Activated CD4-positive, alpha-beta T cell treated with anti-CD3 and anti-CD28 coated beads, Interleukin-2, amount 50 U/mL, for 16 hours (primary cell): ENCODE data around the gene RET.
A peak's percentile ranks its signal among the peaks of the same experiment; 100 is the strongest.
"Not testable (repeated sequence)": the region's sequence is repeated elsewhere in the genome, so short reads cannot be mapped to it uniquely, and the experiment has no call there.

Experiments used
- DNase-seq: peaks from one replicate; pipeline ENCODE4 v3.0.0-alpha.2; 2020

The RET gene

DNA sequence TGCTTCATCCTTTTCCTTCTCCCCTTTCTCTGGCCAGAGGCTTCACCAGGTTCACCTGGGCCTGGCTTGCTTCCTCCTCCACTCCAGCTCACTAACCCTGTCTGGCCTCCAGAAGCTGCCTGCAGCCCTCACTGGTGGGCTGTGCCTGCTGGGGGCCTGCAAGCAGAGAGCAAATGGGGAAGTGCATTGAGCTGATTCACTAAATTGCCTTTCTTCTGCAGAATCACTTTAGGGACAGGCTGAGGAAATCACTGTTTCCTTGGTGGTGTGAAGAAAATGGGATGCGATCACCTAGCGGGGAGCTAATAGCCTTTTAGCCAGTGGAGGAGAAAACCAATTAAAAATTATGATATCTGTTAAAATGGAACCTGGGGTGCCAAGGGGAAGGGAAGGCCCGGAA, 3.0 kb downstream of the RET start:
- no peak for DNase-seq

DNA sequence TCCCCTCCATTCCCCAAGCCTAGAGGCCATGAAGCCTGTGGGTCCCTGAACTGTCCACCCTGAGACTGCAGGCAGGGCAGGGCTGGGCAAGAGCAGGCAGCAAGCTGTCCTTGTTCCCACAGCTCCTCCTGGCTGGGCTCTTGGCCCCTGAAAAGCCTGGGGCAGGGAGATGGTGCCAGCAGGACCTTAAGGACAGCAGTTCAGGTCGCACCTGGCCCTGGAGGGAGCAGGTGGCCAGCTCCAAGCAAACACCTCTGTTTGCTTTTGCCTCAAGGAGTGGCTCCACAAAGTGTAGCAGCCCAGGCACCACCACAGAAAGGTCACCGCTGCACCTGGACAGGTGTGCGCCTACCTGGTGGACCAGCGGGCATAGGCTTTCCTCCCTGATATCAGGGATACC, 5.2 kb downstream of the RET start:
- DNase-seq = no peak

DNA sequence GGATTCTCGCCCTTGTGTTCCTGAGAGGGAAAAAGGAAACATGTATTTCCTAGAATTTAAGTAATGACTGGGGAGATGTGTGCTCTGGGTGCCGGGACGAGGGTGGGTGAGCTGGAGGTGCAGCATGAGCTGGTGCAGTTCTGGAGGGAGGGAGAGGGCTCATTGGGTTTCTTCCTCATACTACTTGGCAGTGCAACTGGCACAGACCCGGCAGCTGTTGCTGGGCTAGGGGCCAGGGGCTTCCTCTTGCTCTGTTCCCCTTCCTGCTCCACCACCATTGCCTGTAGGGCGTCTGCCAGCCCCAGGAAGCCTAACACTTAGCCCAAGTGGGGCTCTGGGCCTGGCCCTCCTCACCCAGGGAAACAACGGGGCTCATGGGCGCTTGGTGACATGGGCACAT, 5.9 kb downstream of the RET start:
- no peak for DNase-seq

DNA sequence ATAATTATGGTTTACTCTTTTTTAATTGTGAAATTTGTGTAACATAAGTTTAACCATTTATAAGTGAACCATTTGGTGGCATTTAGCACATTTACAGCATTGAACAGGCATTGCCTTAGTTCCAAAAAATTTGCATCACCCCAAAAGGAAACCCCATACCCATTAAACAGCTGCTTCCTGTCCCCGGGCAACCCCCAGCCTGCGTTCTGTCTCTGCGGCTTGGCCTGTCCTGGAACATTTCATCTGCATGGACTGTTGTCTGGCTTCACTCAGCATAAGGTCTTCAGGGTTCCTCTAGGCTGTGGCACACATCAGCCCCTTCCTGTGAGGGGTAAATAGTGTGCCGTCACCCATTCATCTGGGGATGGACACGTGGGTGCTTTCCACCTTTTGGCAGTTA, 6.9 kb downstream of the RET start:
- no peak for DNase-seq

DNA sequence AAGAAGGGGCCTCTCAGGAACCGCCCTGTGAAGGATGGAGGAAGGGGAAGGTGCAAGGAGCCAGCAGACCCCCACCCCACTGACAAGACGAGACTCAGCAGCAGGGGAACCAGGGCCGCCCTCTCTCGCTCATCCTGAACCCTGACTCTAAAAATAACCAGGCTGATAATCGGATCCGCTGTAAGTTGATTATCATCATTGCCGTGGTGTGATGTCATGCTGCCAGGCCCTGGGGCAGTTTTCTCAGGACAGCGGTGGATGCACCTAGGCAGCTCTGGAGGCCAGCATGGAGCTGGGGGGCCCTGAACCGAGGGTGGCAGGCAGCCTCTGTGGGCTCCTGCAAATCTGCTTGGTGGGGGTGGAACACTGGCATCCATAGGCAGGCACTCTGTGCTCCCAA, 7.9 kb downstream of the RET start:
- no peak for DNase-seq

DNA sequence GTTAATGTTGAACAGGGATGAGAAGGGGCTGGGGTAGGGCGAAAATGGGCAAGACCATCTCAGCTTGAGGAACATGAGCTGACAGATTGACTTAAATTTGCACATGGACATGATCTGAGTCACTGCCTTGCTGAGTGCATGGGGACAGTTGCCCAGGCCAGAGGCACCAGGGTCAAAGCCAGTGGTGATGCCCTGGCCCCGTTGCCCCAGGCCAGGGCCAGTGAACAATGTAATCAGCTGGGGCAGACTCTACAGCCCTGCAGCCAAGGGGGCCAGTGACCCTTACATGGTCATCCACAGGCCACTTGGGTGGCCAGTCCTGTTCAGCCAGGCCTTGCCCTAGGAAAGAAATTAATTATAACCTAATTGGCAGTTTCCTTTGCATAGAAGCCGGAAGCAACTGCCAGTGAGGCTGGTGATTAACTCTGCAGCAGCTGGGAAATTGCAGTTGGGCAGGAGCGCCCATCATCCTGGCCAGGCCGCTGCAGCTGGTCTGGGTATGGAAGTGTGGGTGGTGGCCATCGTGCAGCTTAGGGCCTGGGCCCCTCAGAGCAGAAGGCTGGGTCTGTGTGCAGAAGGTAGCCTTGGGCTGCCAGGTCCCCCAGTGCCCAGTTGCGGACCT, 9.6 kb downstream of the RET start:
- no peak for DNase-seq

DNA sequence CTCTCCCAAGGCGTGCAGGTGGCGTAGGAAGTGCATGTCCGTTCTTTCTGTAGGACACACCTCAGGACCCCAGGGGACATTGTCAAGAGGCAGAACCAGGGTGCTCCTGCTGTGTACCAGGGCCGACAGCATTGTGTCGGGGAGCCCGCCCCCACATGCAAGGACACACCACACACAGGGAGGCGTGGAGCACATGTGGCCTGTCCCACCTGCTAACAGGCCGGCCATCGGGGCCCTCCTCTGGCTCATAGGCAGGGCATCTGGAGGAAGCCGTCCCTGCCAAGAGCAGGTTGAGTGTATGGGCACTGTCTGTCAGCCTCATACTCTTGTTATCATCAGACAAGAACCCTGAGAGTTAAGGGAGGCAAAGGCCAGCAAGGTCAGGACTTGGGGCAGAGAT, 12.7 kb downstream of the RET start:
- DNase-seq = no peak

DNA sequence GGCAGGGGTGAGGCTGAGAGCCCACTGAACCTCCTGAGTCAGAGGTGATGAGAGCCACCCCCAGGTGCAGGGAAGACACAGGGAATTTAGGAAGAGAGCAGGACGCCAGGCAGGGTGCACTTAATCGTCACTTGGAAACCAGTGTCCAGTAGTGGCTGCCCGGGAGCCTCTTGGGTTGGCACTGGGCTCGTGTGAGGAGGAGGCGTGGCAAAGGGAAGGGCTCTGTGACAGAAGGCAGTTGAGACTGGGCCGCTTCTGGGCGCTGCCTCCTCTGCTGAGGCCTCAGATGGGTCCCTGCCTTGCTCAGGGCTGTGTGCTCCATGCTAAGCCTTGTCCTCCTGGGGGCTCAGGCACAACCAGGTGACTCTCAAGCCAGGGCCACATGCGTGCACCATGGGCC, 13.3 kb downstream of the RET start:
- DNase-seq = no peak

DNA sequence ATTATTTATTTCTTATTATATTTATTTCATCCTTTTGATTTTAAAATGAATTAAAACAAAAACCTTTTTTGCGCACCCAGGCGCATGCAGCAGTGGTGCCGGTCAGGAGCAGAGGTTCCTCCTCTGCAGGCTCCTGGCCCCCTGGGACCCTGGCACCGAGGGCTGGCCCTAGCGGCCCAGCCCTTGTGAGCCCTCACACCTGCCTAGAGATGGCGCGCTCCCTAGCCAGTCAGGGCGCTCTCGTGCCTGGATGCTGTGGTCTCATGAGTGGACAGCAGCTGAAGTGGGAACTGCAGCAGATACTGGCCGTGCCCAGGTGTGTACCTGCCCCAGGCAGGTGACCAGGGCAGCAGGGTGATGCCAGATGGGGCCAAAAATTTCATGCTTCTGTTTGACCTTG, 13.8 kb downstream of the RET start:
- no peak for DNase-seq

DNA sequence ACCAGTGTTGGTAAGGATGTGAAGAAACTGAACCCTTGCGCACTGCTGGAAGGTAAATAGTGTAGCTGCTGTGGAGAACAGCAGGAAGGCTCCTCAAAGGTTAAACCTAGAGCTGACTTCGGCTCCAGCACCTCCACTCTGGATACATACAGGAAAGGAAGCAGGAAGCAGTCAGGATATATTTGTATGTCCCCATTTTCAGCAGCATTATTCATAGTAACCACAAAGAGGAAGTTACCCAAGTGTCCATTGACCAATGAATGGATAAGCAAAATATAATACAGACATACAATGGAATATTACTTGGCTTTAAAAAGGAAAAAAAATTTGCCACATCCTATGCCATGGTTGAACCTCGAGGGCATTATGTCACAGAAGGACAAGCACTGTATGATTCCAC, 15.0 kb downstream of the RET start:
- DNase-seq = no peak

DNA sequence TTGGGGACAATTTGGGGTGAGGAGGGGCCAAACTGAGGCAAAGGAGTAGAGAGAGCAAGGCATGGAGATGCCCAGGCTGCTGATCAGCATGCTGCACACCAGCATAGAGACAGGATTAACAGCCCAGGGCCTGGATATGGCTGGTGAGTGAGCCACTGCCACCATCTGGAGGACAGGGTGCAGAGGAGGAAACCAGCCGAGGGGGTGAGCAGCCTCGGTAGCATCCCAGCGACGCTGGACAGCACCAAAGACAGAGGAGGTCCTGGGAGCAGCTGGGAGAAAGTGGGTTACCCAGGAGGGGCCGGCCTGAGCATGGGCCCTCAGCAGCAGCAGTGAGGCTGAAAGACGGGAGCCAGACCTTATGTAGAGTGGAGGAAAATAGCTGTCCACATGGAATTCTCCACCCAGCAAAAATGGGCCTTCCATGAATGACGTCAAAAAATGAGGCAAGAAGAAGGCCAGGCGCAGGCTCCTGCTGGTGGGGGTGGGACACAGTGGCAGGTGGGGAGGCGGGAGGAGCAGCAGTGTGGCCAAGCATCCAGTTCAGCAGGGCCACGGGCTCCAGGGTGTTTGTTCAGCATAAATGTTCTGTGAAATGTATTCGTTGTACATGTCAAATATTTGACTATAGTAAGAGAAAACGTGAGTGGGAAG, 16.7 kb downstream of the RET start:
- no peak for DNase-seq

DNA sequence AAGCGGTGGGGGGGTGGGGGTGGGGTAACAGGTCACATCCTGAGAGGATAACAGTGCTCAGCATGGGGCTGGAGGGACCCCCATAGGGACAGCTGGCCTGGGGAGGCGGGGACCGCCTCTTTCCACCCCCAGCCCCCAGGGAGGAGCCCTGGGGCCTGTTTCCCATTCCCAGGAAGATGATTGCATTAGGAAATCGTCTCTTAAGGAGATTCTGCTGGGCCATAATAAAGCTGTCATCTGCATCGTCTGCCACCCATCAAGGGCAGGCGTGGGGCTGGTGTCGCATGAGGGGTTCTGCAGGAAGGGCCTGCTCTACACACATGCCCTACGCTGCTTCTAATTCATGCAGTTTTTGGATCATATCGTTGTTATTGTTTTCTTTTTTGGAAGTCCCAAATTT, 17.2 kb downstream of the RET start:
- no peak for DNase-seq

DNA sequence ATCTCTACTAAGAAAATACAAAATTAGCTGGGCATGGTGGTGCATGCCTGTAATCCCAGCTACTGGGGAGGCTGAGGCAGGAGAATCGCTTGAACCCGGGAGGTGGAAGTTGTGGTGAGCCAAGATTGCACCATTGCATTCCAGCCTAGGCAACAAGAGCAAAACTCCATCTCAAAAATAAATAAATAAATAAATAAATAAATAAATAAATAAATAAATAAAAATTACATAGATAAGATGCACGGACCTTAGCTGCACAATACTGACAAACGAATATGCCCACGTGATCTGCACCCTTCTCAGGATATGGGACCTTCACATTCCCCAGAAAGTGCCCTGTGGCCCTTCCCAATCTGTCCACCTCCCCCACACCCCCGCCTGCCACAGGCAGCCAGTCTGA, 22.5 kb downstream of the RET start:
- DNase-seq = not testable (repeated sequence)

DNA sequence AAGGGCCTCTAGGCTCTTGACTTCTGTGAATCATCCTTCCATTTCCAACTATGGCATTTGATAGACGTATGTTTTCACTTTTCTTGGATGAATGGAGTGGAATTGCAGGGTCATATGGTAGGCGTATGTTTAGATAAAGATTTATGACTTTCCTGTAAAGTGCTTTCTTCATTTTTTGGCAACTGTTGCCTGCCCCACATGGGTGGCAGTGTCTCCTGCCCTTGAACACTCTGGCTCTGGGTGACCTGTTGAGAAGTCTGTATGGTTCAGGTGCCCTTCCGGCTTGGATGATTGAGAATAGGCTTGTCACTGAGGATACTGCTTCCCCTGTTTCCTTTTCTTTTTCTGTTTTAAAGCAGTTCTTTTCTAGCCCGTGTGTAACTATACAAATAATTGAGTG, 23.1 kb downstream of the RET start:
- no peak for DNase-seq

DNA sequence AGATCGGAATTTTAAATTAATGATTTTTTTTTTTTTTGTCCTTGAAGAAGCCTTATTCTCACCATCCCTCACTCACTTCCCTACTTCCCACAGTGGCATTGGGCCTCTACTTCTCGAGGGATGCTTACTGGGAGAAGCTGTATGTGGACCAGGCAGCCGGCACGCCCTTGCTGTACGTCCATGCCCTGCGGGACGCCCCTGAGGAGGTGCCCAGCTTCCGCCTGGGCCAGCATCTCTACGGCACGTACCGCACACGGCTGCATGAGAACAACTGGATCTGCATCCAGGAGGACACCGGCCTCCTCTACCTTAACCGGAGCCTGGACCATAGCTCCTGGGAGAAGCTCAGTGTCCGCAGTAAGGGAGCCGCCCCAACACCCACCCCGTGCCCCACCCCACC, 23.5 kb downstream of the RET start:
- no peak for DNase-seq

DNA sequence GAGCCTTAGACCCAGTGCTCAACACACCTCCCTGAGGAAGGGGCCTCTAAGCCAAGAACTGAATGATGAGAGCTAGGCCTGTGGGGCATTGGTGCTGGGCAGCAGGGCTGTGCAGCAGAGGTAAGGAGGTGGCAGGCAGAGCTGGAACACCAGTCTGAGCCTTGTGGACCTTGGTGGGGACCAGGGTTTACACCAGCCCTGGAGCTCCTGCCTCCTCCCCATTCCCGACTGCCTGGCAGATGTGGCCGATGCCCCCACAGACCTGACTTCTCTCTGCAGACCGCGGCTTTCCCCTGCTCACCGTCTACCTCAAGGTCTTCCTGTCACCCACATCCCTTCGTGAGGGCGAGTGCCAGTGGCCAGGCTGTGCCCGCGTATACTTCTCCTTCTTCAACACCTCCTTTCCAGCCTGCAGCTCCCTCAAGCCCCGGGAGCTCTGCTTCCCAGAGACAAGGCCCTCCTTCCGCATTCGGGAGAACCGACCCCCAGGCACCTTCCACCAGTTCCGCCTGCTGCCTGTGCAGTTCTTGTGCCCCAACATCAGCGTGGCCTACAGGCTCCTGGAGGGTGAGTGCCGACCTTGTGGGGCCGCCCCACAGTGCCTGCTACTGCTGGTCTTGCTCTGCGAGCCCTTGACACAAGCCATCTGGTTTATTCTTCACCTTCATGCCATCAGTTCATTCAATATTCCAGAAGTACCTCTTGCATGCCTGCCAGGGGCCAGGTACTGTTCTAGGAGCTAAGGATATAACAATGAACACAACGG, 25.4 kb downstream of the RET start:
- DNase-seq = no peak

DNA sequence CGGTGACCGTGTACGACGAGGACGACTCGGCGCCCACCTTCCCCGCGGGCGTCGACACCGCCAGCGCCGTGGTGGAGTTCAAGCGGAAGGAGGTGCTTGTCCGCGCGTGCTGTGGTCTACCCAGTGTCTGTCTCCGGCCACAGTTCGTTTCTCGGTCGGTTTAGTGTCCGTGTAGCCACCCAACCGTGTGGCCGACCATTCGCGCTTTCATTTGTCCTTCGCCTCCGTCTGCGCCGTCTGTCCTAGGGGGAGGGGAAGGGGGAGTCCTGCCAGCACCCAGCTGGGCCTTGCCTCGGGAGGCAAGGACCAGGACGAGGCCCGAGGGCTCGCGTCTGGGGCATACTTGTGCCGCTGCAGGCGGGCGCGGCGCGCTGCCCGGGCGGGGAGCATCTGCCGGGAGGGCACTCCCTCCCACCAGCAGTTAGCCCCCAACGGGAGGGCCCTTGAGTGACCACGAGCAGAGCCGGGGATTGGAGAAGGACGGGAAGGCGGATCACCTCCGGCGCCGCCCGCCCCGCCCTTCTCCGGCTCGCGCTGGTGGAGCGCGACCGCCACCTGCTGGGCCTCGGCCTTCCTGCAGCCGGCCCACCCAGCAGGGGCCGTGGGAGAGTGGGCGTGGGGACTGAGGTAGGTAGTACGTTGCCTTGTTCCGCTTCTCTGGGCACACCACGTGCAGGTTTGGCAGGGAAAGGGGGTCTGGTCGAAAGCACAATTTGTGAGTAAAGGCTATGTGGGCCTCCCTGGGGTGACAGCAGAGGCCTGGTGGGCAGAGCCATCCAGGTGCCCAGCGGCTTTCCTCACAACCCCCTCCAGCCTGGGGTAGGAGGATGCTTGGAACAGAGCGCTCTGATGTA, 28.5 kb downstream of the RET start:
- DNase-seq = peak; percentile 77

DNA sequence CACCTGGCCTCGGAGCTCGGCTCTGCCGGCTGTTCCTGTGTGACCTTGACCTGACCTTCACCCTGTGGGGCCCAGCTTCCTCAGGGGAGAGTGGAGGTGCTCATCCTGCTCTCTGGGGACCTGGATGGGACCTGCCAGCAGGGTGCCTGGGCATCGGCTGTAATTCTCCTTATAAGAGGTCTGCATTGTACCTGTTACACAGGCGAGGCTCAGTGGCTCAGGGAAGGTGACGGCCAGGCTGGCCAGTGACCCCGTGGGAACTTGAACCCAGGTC, 29.0 kb downstream of the RET start:
- no peak for DNase-seq

DNA sequence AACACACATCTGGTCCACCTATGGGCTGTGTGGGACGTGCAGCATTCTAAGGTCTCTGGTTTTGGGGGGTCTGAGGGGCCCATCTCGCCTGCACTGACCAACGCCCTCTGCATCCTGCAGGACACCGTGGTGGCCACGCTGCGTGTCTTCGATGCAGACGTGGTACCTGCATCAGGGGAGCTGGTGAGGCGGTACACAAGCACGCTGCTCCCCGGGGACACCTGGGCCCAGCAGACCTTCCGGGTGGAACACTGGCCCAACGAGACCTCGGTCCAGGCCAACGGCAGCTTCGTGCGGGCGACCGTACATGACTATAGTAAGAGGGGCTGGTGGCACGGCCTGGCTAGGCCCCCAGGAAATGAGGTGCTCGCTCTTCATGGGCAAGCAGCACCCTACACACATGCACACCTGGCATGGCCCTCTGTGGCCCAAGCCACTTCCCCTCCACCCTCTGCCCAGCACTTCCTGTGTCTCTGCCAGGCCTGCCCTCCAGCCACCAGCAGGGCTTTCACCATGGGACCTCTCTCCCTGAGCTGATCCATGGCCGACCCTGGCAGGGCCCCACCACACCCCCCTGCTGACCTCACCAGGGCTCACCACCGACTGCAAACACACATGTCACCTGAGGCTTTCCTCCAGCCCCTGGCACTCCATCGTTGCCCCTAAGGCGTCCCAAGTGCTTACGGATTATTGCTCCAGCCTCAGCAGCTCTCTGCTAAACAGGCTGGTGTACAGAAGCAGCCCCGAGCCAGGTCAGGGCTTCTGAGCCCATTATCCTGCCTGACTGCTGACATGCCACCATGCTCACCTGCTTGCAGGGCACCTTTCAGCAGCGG, 29.6 kb downstream of the RET start:
- DNase-seq = no peak

DNA sequence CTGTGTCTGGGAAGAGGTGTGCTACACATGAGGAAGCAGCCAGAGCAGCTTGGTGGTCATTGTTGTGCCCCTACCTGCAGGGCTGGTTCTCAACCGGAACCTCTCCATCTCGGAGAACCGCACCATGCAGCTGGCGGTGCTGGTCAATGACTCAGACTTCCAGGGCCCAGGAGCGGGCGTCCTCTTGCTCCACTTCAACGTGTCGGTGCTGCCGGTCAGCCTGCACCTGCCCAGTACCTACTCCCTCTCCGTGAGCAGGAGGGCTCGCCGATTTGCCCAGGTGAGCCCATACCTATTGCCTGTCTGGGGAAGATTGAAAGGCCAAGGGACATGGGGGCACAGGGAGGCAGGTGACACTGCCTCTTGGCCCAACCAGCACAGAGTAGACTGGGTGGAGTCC, 32.1 kb downstream of the RET start:
- no peak for DNase-seq

DNA sequence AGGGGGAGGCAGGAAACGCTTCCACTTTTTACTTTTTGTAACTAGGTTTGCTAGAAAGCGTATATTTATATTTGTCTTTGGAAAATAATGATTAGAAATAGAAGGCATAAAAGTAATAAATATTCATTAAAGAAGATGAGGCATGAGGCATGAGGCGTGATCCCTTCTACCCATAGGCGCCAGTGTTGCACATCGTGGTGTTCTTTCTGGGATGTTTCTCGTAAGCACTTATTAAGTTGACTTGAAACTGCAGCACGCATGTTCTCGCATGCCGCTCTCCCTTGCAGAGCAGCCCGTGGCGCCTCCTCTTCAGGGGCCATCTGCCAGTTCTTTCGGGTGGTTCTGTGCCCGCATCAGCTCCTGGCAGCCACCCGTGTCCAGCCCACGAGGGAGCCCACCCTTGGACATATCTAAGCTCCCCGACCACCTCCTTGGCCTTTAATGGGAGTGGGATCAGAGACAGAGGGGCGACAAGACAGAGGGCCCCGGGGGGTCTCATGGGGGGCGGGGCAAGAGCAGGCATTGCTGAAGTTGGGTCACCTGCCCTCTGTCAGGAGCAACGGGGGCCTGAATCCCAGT, 32.9 kb downstream of the RET start:
- no peak for DNase-seq

DNA sequence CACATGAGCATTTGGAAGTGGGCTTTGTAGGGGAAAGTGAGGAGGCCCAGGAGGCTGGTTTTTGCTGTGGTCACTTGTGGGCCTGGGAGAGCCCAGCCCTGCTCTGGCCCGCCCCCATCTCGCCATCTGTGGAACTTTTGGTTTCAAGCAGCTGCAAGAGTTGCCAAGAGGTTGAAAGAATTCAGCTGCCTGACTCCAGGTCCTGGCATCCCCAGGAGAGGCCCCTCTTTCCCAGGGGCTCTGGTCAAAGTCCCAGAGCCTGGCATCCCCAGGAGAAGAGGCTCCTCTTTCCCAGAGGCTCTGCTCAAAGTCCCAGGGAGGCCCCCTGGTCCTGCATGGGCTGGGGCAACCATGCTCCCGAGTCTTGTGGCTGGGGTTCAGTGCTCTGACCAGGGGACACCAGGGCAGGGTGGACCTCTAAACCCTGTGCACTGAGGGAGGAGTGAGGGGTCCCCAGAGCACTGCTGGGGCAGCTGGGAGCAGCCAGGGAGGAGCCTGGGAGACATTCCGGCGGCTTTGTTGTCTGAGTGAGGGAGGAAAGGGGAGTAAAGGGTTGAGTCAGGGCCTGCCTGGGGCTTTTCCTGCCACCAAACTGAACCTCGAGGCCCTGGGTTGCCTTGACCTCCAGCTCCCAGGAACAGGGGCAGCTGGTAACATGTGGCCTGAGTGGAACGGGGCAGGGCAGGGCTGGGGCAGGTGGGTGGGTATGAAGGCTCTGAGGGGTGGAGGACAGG, 33.6 kb downstream of the RET start:
- DNase-seq = no peak
